Lower lobe of right lung (tissue), 2 donors: ENCODE data around the gene TXNDC11. TPM values are rescaled to one million over a fixed set of nuclear protein-coding genes. Genes with fewer than 3 reads are reported as not detected.

Experiments
- ATAC-seq, 2 donors: fragments of 200-7000 bp; cut with Tn5 transposase; one replicate each; pipeline ENCODE4 v1.9.1; 2020 to 2022; ENCODE audit warnings: mild to moderate bottlenecking in 2 of 2, moderate library complexity in 2 of 2
- DNase-seq: peaks from one replicate; pipeline ENCODE4 v3.0.0-alpha.2; 2020
- H3K27ac ChIP-seq: fragments of 200-600 bp; one replicate; pipeline ENCODE4 v1.8.0; 2022
- H3K27me3 ChIP-seq: fragments of 200-600 bp; one replicate; pipeline ENCODE4 v1.8.0; 2022; ENCODE audit warnings: low read depth
- H3K36me3 ChIP-seq: fragments of 200-600 bp; one replicate; pipeline ENCODE4 v1.8.0; 2022; ENCODE audit warnings: mild to moderate bottlenecking
- H3K4me1 ChIP-seq: fragments of 200-600 bp; one replicate; pipeline ENCODE4 v1.8.0; 2022
- H3K4me3 ChIP-seq: fragments of 200-600 bp; one replicate; pipeline ENCODE4 v1.8.0; 2022; ENCODE audit warnings: mild to moderate bottlenecking
- H3K9me3 ChIP-seq: fragments of 200-600 bp; one replicate; pipeline ENCODE4 v1.8.0; 2022
- intact Hi-C: fragments of 100-400 bp; cut with DNase I; formaldehyde crosslinking; loops from one replicate; pipeline ENCODE4 v1.11.0; 2022
- total RNA-seq: library from RNA; stranded (reverse); fragmentation: NEBNext Ultra II Directional; extraction: Animal tissue kit (Norgen Biotek cat#: 25700); gene quantifications from one replicate; pipeline ENCODE4 v1.2.1, GENCODE V29; 2021
- TF ChIP-seq, protein P1 (sequence below): fragments of 200-600 bp; IDR thresholded peaks from one replicate; pipeline ENCODE4 v1.8.0; 2022; ENCODE audit warnings: antibody characterized with exemption, mild to moderate bottlenecking
- donor health status: DM: no; HTN: yes; CAD: no; lungs with severe emphysema.

Gene TXNDC11
- total RNA-seq, 1 donor from 2014 or later, result 88.2 TPM

DNA sequence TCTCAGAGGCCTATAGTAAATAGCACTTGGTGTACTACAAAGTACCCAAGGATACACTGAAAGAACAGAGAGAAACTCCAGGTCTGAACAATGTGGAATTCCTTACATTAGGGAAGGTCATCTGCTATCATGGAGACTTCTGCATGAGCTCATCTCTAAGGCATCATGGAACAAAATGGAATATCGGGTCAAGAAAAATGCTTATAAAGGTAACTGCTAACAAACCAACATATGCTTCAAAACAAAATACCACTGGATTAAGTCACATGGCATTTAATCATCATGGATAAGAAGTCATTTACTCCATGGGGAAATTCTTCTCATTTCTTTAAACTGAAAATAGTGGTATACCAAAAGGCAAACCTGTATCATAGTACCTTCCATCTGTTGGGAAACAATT, 34.2 kb downstream of the TXNDC11 start:
- peaks cover 70% of the 10 kb centered on the region for H3K36me3 ChIP-seq
- ATAC-seq, result no peak
- intact Hi-C loops, result no loop called here

DNA sequence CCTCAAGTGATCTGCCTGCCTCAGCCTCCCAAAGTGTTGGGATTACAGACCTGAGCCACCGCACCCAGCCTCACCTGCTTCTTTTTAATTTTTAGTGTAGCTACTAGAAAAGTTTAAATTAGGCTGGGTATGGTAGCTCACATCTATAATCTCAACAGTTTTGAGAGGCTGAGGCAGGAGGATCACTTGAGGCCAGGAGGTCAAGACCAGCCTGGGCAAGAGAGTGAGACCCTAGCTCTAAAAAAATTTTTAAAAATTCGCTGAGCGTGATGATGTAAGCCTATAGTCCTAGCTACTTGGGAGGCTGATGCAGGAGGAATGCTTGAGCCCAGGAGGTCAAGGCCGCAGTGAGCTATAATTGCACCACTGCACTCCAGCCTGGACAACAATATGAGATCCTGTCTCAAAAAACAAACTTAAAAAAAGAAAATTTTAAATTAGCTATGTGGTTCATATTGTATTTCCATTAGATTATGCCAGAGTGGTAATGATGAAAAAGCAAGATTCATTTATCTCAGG, 34.9 kb downstream of the TXNDC11 start:
- intact Hi-C loops, result no loop called here
- Histone ChIP-seq H3K36me3 (peaks cover 64% of the 10 kb centered on the region), H3K4me1 (peaks cover 22% of the 10 kb centered on the region), H3K4me3 (no peak overlapping the region), H3K27me3 (no peaks in the 10 kb centered on the region), H3K27ac (no peak overlapping the region), H3K9me3 (no peaks in the 10 kb centered on the region)
- ATAC-seq (no peak), DNase-seq (no peak)
- TF ChIP-seq, protein P1, sequence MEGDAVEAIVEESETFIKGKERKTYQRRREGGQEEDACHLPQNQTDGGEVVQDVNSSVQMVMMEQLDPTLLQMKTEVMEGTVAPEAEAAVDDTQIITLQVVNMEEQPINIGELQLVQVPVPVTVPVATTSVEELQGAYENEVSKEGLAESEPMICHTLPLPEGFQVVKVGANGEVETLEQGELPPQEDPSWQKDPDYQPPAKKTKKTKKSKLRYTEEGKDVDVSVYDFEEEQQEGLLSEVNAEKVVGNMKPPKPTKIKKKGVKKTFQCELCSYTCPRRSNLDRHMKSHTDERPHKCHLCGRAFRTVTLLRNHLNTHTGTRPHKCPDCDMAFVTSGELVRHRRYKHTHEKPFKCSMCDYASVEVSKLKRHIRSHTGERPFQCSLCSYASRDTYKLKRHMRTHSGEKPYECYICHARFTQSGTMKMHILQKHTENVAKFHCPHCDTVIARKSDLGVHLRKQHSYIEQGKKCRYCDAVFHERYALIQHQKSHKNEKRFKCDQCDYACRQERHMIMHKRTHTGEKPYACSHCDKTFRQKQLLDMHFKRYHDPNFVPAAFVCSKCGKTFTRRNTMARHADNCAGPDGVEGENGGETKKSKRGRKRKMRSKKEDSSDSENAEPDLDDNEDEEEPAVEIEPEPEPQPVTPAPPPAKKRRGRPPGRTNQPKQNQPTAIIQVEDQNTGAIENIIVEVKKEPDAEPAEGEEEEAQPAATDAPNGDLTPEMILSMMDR, result no peak

More for the DNA sequence above, 34.2 kb downstream of the TXNDC11 start:
- H3K4me3 ChIP-seq, result no peak overlapping the region
- no peaks in the 10 kb centered on the region for H3K9me3 ChIP-seq
- TF ChIP-seq, protein P1, result no peak
- no peak for DNase-seq
- H3K27ac ChIP-seq, result no peak overlapping the region
- H3K27me3 ChIP-seq, result no peaks in the 10 kb centered on the region
- peaks cover 22% of the 10 kb centered on the region for H3K4me1 ChIP-seq

- H3K27ac ChIP-seq, result no peak overlapping the region
- peaks cover 52% of the 10 kb centered on the region for H3K36me3 ChIP-seq
- TF ChIP-seq, protein P1, result no peak
- peak; percentile 30 to 56 for ATAC-seq
- peaks cover 17% of the 10 kb centered on the region for H3K4me1 ChIP-seq
- H3K27me3 ChIP-seq, result no peaks in the 10 kb centered on the region
- intact Hi-C loops, result no loop called here
- no peaks in the 10 kb centered on the region for H3K9me3 ChIP-seq
- no peak overlapping the region for H3K4me3 ChIP-seq
- DNase-seq, result no peak
These were observed 36.4 kb downstream of the TXNDC11 start for GRCh38 chr16:11706180-11706742.

- DNase-seq (no peak), ATAC-seq (no peak)
- TF ChIP-seq, protein P1, result no peak
- Histone ChIP-seq H3K27ac (no peak overlapping the region), H3K36me3 (peaks cover 49% of the 10 kb centered on the region), H3K9me3 (no peaks in the 10 kb centered on the region), H3K27me3 (no peaks in the 10 kb centered on the region), H3K4me3 (no peak overlapping the region), H3K4me1 (peaks cover 24% of the 10 kb centered on the region)
- intact Hi-C loops, result no loop called here
These were observed 37.2 kb downstream of the TXNDC11 start for GRCh38 chr16:11705311-11706025.

DNA sequence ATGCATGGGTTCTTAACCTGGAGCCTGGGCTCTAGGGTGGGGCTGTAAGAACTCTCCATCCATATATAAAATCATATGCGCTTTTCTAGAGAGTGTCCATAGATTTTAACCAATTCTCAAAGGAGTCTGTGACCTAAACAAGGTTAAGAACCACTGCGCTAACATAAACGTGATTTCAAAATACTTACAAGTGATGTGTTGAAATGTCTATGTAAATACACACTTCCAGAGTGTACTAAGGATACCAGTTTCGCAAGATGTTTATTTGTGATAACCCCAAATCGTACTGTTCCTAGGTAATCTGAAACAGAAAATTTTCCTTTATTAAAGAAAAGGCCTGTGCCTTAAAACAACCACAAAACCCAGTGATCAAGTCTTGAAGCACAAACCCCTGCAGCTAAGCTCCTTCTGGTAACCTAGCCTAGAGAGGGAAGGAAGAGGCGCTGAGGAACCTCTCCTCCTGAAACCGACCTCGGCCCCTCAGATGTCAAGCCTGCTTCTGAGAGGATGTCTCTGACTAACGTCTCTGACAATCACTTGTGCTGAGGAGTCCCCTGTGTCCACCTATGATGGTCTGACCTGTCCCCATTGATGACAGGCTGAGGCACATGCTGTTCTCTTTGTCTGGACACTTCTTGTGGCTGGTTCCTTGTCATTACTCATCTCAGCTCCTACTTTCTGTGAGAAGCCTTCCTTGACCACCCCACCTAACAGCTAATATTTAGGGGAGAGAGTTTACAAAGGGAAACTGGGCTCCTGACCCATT, 42.2 kb downstream of the TXNDC11 start:
- intact Hi-C loops, result no loop called here
- no peaks in the 10 kb centered on the region for H3K27me3 ChIP-seq
- peaks cover 62% of the 10 kb centered on the region for H3K36me3 ChIP-seq
- no peak overlapping the region for H3K4me3 ChIP-seq
- no peaks in the 10 kb centered on the region for H3K9me3 ChIP-seq
- DNase-seq (no peak), ATAC-seq (peak; percentile 48 to 58)
- peak overlapping the region; percentile 59 for H3K27ac ChIP-seq
- H3K4me1 ChIP-seq, result peaks cover 24% of the 10 kb centered on the region
- TF ChIP-seq, protein P1, result no peak
